HCT116 (cell line): ENCODE results near the gene TMEM174.

ENCODE experiments used
- EZH2 ChIP-seq: fragments of 200-600 bp; sonication (generic); IDR thresholded peaks from 2 replicates; pipeline ENCODE4 v1.6.1; 2017; ENCODE audit warnings: antibody characterized with exemption, mixed run types
- EZH2phosphoT487 ChIP-seq: fragments of 200-600 bp; IDR thresholded peaks from 2 replicates; pipeline ENCODE4 v1.6.1; 2018; ENCODE audit warnings: antibody characterized with exemption, borderline replicate concordance
- POLR2A ChIP-seq: IDR thresholded peaks from 2 replicates; pipeline ENCODE4 v1.7.0; 2011; ENCODE audit warnings: borderline replicate concordance; ENCODE audit not compliant: insufficient read depth, insufficient read length; ENCODE audit errors: extremely low read depth
- ZFX ChIP-seq: fragments of 450-650 bp; IDR thresholded peaks from 2 replicates; pipeline ENCODE4 v1.6.1; 2017
- ZNF274 ChIP-seq: fragments of 200-500 bp; sonication (Bioruptor generic); IDR thresholded peaks from 2 replicates; pipeline ENCODE4 v1.6.1; 2014; ENCODE audit warnings: mild to moderate bottlenecking, low read depth, low read length, inconsistent platforms
- TF ChIP-seq, protein P1 (sequence below): IDR thresholded peaks from 2 replicates; pipeline ENCODE4 v1.6.1; 2012
- TF ChIP-seq, protein P2 (sequence below), 3 experiments: fragments of 200-600 bp in 1 of 3; sonication (generic) in 1 of 3; IDR thresholded peaks in 2 of 3; conservative IDR thresholded peaks in 1 of 3; 2 replicates each; pipeline ENCODE4 v1.5.1; 2012 to 2017; ENCODE audit warnings: low read depth in 2 of 3, low read length in 2 of 3, antibody characterized with exemption in 1 of 3, borderline replicate concordance in 1 of 3, control low read depth in 1 of 3, mild to moderate bottlenecking in 1 of 3, mixed read lengths in 1 of 3, mixed run types in 1 of 3, moderate library complexity in 1 of 3; ENCODE audit not compliant: insufficient read depth in 1 of 3

DNA sequence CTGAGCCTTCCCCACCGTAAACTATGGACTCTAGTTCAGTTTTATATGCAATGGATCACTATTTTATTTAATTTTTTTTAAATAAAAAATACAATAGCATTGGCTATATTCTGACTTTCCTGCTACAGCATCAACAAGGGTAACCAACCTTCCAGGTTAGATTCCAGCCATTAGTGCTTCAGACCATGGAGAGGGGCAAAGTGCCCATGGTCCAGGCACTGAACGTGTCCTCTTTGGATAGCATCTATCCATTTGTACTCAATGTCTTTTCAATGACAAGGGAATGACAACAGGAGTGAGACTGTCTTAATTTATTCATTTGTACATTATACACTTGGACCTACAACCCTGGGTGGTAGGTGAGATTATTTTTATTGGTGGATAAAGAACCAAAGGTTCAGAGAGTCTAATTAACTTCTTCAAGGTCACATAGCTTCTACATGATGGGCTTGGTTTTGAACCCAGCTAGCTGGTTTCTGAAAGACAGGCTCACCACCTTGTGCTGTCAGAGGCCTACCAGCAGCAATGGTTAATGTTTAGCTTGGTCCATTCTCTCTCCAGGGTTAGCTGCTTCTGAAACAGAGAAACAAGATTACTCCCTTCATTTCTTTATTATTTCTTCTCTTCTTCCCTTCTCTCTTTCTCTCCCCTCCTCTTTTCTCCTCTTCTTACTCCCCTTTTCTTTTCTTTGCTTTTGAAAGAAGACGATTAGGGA lies 41.1 kb upstream of the TMEM174 start:
- TF ChIP-seq, protein P1, sequence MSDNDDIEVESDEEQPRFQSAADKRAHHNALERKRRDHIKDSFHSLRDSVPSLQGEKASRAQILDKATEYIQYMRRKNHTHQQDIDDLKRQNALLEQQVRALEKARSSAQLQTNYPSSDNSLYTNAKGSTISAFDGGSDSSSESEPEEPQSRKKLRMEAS, result no peak
- TF ChIP-seq POLR2A (no peak), EZH2 (no peak), ZFX (no peak), ZNF274 (no peak), EZH2phosphoT487 (no peak)
- TF ChIP-seq, protein P2, sequence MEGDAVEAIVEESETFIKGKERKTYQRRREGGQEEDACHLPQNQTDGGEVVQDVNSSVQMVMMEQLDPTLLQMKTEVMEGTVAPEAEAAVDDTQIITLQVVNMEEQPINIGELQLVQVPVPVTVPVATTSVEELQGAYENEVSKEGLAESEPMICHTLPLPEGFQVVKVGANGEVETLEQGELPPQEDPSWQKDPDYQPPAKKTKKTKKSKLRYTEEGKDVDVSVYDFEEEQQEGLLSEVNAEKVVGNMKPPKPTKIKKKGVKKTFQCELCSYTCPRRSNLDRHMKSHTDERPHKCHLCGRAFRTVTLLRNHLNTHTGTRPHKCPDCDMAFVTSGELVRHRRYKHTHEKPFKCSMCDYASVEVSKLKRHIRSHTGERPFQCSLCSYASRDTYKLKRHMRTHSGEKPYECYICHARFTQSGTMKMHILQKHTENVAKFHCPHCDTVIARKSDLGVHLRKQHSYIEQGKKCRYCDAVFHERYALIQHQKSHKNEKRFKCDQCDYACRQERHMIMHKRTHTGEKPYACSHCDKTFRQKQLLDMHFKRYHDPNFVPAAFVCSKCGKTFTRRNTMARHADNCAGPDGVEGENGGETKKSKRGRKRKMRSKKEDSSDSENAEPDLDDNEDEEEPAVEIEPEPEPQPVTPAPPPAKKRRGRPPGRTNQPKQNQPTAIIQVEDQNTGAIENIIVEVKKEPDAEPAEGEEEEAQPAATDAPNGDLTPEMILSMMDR (IDR thresholded peaks at IDR 0.05 in 2 of 3, conservative IDR thresholded peaks at IDR 0.05 in 1 of 3; ENCODE audit: borderline replicate concordance in 1 of 3, insufficient read depth in 1 of 3, low read depth in 2 of 3, low read length in 2 of 3), result no peak
